HL-60 (cell line): ENCODE results near the gene GLIS1.

Experiments
- DNase-seq, 2 experiments: peaks; one replicate each; pipeline ENCODE4 v3.0.0-alpha.2; 2010 to 2020; ENCODE audit warnings: low read depth in 1 of 2, low spot score in 1 of 2
- H3K27ac ChIP-seq: fragments of 250-450 bp; sonication (Bioruptor Pico); replicated peaks from 2 replicates; pipeline ENCODE4 v1.5.1; 2020; ENCODE audit warnings: mild to moderate bottlenecking, moderate library complexity
- H3K27me3 ChIP-seq: fragments of 250-450 bp; sonication (Bioruptor Pico); 2 replicates; pipeline ENCODE4 v1.5.1; 2021; ENCODE audit warnings: mild to moderate bottlenecking, moderate library complexity; ENCODE audit not compliant: insufficient read depth, poor library complexity, severe bottlenecking
- H3K4me3 ChIP-seq: replicated peaks from 2 replicates; pipeline ENCODE4 v1.5.1; 2011; ENCODE audit warnings: mild to moderate bottlenecking, control low read depth, low read length; ENCODE audit not compliant: insufficient read depth
- GABPA ChIP-seq: IDR thresholded peaks from 2 replicates; pipeline ENCODE4 v1.6.1; 2012; ENCODE audit warnings: low read depth
- POLR2AphosphoS5 ChIP-seq: IDR thresholded peaks from 2 replicates; pipeline ENCODE4 v1.6.1; 2012; ENCODE audit warnings: low read depth
- REST ChIP-seq: IDR thresholded peaks from 2 replicates; pipeline ENCODE4 v1.6.1; 2012; ENCODE audit warnings: low read depth; ENCODE audit not compliant: insufficient replicate concordance
- SPI1 ChIP-seq: IDR thresholded peaks from 2 replicates; pipeline ENCODE4 v1.6.1; 2012; ENCODE audit warnings: low read depth, mild to moderate bottlenecking, borderline replicate concordance
- TF ChIP-seq, protein P1 (sequence below): IDR thresholded peaks from one replicate; pipeline ENCODE4 v1.5.1; 2011; ENCODE audit warnings: low read length, control low read depth, inconsistent platforms; ENCODE audit not compliant: insufficient read depth

GLIS1 gene

GRCh38 chr1:53715478-53715877 is 23.5 kb downstream of the GLIS1 start:
- Histone ChIP-seq H3K27me3 (no peaks in the 10 kb centered on the region), H3K27ac (no peak overlapping the region), H3K4me3 (no peak overlapping the region)
- no peak for TF ChIP-seq POLR2AphosphoS5
- no peak for TF ChIP-seq GABPA
- TF ChIP-seq, protein P1, sequence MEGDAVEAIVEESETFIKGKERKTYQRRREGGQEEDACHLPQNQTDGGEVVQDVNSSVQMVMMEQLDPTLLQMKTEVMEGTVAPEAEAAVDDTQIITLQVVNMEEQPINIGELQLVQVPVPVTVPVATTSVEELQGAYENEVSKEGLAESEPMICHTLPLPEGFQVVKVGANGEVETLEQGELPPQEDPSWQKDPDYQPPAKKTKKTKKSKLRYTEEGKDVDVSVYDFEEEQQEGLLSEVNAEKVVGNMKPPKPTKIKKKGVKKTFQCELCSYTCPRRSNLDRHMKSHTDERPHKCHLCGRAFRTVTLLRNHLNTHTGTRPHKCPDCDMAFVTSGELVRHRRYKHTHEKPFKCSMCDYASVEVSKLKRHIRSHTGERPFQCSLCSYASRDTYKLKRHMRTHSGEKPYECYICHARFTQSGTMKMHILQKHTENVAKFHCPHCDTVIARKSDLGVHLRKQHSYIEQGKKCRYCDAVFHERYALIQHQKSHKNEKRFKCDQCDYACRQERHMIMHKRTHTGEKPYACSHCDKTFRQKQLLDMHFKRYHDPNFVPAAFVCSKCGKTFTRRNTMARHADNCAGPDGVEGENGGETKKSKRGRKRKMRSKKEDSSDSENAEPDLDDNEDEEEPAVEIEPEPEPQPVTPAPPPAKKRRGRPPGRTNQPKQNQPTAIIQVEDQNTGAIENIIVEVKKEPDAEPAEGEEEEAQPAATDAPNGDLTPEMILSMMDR, result peak; percentile 10
- TF ChIP-seq REST, result no peak
- DNase-seq, result peak in 1 of 2 experiments; percentile 18

GRCh38 chr1:53712276-53712675 is 26.7 kb downstream of the GLIS1 start:
- TF ChIP-seq GABPA (no peak), POLR2AphosphoS5 (no peak), REST (no peak), SPI1 (no peak)
- TF ChIP-seq, protein P1, result no peak
- no peak overlapping the region for H3K4me3 ChIP-seq
- H3K27me3 ChIP-seq, result no peaks in the 10 kb centered on the region
- no peak for DNase-seq
- no peak overlapping the region for H3K27ac ChIP-seq

DNA sequence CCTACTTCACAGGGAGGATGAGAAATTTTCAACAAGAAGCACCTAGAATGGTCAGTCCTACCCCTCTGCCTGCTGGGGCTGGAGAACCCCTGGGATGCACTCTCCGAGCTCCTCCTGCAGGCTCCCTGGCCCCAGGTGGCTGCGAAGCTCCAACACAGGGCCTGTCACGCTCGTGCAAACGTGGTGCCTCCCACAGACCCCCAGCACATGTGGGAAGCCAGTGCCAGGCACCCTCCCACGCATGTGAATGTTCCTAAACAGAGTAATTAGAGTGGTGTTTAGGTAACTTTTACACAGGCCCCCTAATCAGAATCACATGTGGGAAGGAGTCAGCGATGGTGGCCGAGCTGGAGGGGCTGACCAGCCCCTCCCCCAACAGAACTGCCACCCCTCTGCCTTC is 28.4 kb downstream of the GLIS1 start:
- TF ChIP-seq POLR2AphosphoS5 (no peak), REST (no peak), SPI1 (no peak), GABPA (no peak)
- TF ChIP-seq, protein P1, result no peak
- H3K27me3 ChIP-seq, result peaks cover 9% of the 10 kb centered on the region
- H3K4me3 ChIP-seq, result no peak overlapping the region
- H3K27ac ChIP-seq, result no peak overlapping the region
- DNase-seq, result no peak
